K562 (cell line): ENCODE measurements around the gene TAMALIN.

ENCODE experiments used
- HDGF ChIP-seq: fragments of 450-650 bp; IDR thresholded peaks from 2 replicates; pipeline ENCODE4 v1.6.1; 2016
- MTF1 ChIP-seq: fragments of 250-450 bp; sonication (Bioruptor Pico); IDR thresholded peaks from 2 replicates; pipeline ENCODE4 v1.9.0; 2021; ENCODE audit warnings: moderate library complexity, mild to moderate bottlenecking, inconsistent platforms, borderline replicate concordance
- TF ChIP-seq, protein P1 (sequence below), 3 experiments: IDR thresholded peaks in 2 of 3; conservative IDR thresholded peaks in 1 of 3; 2 replicates each; pipeline ENCODE4 v1.5.1; 2011 to 2012; ENCODE audit warnings: low read length in 3 of 3, mild to moderate bottlenecking in 3 of 3, control low read depth in 2 of 3, improper control_type of control experiment in 1 of 3, inconsistent platforms in 1 of 3, low read depth in 1 of 3, mixed read lengths in 1 of 3, moderate library complexity in 1 of 3; ENCODE audit not compliant: insufficient read depth in 2 of 3

DNA sequence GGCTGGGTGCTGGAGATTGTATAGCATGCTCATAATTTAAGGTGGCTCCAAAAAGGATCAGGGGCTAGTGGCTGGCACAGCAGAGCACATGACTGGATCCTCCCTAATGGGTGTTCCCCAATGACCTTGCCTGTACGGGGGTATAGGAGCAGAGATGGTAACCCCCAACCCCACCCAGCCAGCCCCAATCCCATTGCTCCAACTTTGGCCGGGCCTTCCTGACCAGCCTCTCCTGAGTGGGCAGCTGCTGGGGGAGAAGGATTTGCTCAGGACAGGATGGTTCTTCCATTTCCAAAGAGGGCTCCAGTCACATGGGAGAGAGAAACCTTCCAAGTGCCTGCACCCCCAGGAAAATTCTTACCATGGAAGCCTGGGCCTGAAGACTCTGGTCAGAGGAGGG is 29.2 kb downstream of the TAMALIN start:
- TF ChIP-seq, protein P1, sequence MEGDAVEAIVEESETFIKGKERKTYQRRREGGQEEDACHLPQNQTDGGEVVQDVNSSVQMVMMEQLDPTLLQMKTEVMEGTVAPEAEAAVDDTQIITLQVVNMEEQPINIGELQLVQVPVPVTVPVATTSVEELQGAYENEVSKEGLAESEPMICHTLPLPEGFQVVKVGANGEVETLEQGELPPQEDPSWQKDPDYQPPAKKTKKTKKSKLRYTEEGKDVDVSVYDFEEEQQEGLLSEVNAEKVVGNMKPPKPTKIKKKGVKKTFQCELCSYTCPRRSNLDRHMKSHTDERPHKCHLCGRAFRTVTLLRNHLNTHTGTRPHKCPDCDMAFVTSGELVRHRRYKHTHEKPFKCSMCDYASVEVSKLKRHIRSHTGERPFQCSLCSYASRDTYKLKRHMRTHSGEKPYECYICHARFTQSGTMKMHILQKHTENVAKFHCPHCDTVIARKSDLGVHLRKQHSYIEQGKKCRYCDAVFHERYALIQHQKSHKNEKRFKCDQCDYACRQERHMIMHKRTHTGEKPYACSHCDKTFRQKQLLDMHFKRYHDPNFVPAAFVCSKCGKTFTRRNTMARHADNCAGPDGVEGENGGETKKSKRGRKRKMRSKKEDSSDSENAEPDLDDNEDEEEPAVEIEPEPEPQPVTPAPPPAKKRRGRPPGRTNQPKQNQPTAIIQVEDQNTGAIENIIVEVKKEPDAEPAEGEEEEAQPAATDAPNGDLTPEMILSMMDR (IDR thresholded peaks at IDR 0.05 in 2 of 3, conservative IDR thresholded peaks at IDR 0.05 in 1 of 3; ENCODE audit: insufficient read depth in 2 of 3, low read depth in 1 of 3, low read length in 3 of 3), result no peak
- TF ChIP-seq HDGF (no peak), MTF1 (CRISPR knock-in tag) (no peak)
